Activated CD8-positive, alpha-beta T cell treated with anti-CD3 and anti-CD28 coated beads for 36 hours (primary cell): ENCODE results near the gene SRSF3. TPM values are rescaled to one million over a fixed set of nuclear protein-coding genes. Genes with fewer than 3 reads are reported as not detected.

Source experiments
- ATAC-seq: fragments of 200-7000 bp; cut with Tn5 transposase; one replicate; pipeline ENCODE4 v1.10.0; 2021; ENCODE audit warnings: mild to moderate bottlenecking, moderate library complexity
- CTCF ChIA-PET: fragments of 350-600 bp; sonication (Branson Sonifier 250); formaldehyde crosslinking; loops from one replicate; lab custom pipeline; 2021; ENCODE audit warnings: antibody characterized with exemption; lab: Charles Lee
- POLR2A ChIA-PET: fragments of 350-600 bp; sonication (Branson Sonifier 250); formaldehyde crosslinking; loops from one replicate; lab custom pipeline; 2021; ENCODE audit warnings: antibody characterized with exemption; lab: Charles Lee
- DNase-seq: peaks from one replicate; pipeline ENCODE4 v3.0.0-alpha.2; 2020
- H3K27ac Mint-ChIP-seq: one replicate; pipeline ENCODE4 v1.8.0; 2021; ENCODE audit warnings: mild to moderate bottlenecking, mixed read lengths
- H3K27me3 Mint-ChIP-seq: one replicate; pipeline ENCODE4 v1.8.0; 2021; ENCODE audit warnings: mixed read lengths
- H3K36me3 Mint-ChIP-seq: one replicate; pipeline ENCODE4 v1.8.0; 2021; ENCODE audit warnings: low read depth, mixed read lengths
- H3K4me1 Mint-ChIP-seq: one replicate; pipeline ENCODE4 v1.8.0; 2021; ENCODE audit warnings: low read depth, mixed read lengths
- H3K4me3 Mint-ChIP-seq: one replicate; pipeline ENCODE4 v1.8.0; 2021; ENCODE audit warnings: mild to moderate bottlenecking, moderate library complexity, mixed read lengths
- H3K9me3 Mint-ChIP-seq: one replicate; pipeline ENCODE4 v1.8.0; 2021; ENCODE audit warnings: mixed read lengths
- intact Hi-C: fragments of 100-400 bp; cut with micrococcal nuclease; formaldehyde crosslinking; loops from one replicate; pipeline ENCODE4 v1.10.0; 2022
- total RNA-seq, 2 experiments: library from RNA; stranded (reverse); gene quantifications; one replicate each; pipeline ENCODE4 v1.2.3, GENCODE V29; 2021
- TF ChIP-seq, protein P1 (sequence below): fragments of 200-600 bp; IDR thresholded peaks from one replicate; pipeline ENCODE4 v1.8.0; 2022; ENCODE audit warnings: antibody characterized with exemption, mild to moderate bottlenecking

The SRSF3 gene
- total RNA-seq, 2 experiments from 2014 or later, result 402 to 404 TPM

DNA sequence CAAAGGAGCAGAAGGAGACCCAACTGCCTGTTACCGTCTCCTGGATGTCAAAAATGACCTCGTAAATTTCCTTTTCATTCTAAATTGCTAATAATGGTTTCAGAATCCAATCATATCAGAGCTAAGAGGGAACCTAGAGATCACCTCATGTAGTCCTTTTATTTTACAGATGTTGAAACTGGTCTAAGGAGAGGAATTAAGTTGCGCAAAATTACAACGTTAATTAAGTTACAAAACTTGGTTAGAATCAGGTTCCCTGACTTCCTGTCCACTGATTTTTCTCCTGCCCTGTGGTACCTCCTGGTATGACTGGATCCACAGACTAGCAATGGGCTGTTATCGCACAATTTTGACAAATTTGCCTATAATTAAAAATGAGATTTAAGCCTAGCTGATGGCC lies 37.9 kb upstream of the SRSF3 start:
- no peaks in the 10 kb centered on the region for H3K27me3 Mint-ChIP-seq
- no peak overlapping the region for H3K27ac Mint-ChIP-seq
- ChIA-PET POLR2A (no interaction called here), CTCF (interaction anchor here (1.3 kb wide), 1 partner anchor 17 kb away, joined by 3 read pairs; no protein-coding TSS in a partner anchor)
- no peak for DNase-seq
- H3K4me1 Mint-ChIP-seq, result peaks cover 3% of the 10 kb centered on the region
- ATAC-seq, result no peak
- no peaks in the 10 kb centered on the region for H3K9me3 Mint-ChIP-seq
- intact Hi-C loops, result no loop called here
- TF ChIP-seq, protein P1, sequence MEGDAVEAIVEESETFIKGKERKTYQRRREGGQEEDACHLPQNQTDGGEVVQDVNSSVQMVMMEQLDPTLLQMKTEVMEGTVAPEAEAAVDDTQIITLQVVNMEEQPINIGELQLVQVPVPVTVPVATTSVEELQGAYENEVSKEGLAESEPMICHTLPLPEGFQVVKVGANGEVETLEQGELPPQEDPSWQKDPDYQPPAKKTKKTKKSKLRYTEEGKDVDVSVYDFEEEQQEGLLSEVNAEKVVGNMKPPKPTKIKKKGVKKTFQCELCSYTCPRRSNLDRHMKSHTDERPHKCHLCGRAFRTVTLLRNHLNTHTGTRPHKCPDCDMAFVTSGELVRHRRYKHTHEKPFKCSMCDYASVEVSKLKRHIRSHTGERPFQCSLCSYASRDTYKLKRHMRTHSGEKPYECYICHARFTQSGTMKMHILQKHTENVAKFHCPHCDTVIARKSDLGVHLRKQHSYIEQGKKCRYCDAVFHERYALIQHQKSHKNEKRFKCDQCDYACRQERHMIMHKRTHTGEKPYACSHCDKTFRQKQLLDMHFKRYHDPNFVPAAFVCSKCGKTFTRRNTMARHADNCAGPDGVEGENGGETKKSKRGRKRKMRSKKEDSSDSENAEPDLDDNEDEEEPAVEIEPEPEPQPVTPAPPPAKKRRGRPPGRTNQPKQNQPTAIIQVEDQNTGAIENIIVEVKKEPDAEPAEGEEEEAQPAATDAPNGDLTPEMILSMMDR, result no peak
- no peaks in the 10 kb centered on the region for H3K36me3 Mint-ChIP-seq
- H3K4me3 Mint-ChIP-seq, result no peak overlapping the region

DNA sequence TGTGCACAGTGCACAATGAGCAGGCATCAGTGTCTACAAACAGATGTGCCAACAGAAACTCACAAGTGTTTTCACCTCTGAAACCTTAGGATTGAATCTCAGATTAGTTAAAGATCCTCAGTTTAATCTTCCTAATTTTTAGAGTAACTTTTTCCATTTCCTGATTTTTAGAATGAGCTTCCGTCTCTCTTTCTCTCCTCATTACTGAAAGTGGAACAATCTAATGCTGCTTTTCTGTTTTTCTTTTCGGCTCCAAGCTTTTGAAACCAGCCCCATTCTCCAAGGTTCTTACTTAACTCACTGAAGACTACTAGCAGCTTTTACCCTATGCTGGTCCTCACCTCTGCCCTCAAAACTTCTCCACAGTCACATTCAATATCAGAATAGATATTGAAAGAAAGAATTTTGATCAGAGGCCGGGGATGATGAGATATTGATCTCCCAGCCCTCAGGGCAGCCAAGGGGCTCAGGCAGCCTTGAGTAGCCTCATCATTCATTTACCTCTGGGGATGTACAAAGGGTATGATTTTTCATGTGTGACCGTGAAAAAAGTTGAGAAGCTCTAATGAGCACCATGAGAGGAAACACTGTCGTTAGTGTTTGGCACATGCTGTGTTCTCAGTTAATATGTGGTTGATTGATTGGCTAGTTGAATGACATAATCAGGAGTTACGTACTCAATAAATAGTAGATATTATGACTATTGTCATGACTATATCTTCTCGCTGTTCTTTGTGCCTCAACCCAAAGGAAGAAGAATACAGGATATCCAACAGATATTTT lies 35.0 kb upstream of the SRSF3 start:
- Mint-ChIP-seq H3K27me3 (no peaks in the 10 kb centered on the region), H3K4me1 (peaks cover 3% of the 10 kb centered on the region), H3K36me3 (no peaks in the 10 kb centered on the region), H3K4me3 (no peak overlapping the region), H3K27ac (no peak overlapping the region), H3K9me3 (no peaks in the 10 kb centered on the region)
- TF ChIP-seq, protein P1, result no peak
- ATAC-seq (no peak), DNase-seq (no peak)
- CTCF ChIA-PET, result interaction anchor here (0.6 kb wide), 1 partner anchor 1307 kb away, joined by 3 read pairs; no protein-coding TSS in a partner anchor
- intact Hi-C loops, result no loop called here
- POLR2A ChIA-PET, result no interaction called here

DNA sequence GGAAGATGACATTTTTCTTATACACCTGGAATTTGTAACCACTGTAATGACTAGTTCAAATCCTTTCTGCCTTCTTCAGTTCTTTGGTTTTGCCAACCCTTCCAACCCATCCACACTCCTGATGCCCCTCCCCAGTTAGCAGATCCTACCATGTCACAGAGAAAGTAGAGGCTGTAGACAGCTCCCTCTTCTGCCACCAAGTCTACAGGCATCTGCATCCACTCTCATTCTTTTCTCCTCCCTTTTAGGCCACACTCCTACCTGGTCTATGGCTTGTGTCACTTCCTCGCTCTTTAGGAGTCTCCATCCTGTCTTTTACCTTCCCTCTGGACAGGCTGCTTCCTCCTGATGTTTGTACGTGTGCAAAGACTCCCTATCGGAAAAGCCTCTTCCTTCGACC lies 33.3 kb upstream of the SRSF3 start:
- no peak overlapping the region for H3K27ac Mint-ChIP-seq
- H3K27me3 Mint-ChIP-seq, result no peaks in the 10 kb centered on the region
- CTCF ChIA-PET, result interaction anchor here (0.6 to 1.0 kb wide), 2 partner anchors 17 to 1074 kb away, joined by 3 read pairs; no protein-coding TSS in a partner anchor
- H3K36me3 Mint-ChIP-seq, result no peaks in the 10 kb centered on the region
- TF ChIP-seq, protein P1, result no peak
- intact Hi-C loops, result no loop called here
- H3K9me3 Mint-ChIP-seq, result no peaks in the 10 kb centered on the region
- POLR2A ChIA-PET, result interaction anchor here (0.7 kb wide), 1 partner anchor 13 kb away, joined by 3 read pairs; no protein-coding TSS in a partner anchor
- ATAC-seq (no peak), DNase-seq (no peak)
- peaks cover 3% of the 10 kb centered on the region for H3K4me1 Mint-ChIP-seq
- H3K4me3 Mint-ChIP-seq, result no peak overlapping the region

DNA sequence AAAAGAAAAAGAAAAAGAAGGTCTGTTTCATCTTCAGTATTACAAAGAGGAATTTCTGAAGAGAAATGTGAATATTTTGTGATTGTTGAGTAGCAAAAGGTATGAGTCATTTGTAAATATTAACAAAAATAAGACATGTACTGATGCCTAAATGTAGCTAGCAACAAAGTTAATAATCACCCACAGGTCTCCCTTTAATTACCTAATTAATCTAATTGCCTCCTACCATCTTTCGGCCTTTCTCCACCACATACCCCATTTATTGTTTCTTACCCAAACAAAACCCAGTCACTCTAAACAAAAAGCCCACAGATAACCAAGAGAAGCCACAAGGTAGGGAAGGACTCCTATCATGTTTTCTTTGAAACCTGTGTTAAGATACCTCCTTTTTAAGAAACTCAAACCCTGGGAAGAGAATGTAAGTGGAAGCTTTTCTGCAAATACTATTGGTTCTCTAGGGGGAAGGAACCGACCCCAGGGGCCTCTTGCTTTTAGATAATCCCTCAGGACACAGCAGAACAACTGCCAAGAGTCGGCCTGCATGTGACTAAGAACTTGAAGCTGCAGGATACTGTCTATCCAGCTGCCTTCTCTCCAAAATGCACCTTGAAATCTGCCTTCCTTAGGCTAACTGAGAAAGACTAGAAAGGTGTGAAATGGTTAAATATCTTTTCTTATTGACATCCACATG lies 30.8 kb upstream of the SRSF3 start:
- intact Hi-C loops, result no loop called here
- Mint-ChIP-seq H3K27me3 (no peaks in the 10 kb centered on the region), H3K4me1 (peaks cover 3% of the 10 kb centered on the region), H3K4me3 (no peak overlapping the region), H3K9me3 (no peaks in the 10 kb centered on the region), H3K27ac (no peak overlapping the region), H3K36me3 (no peaks in the 10 kb centered on the region)
- ChIA-PET POLR2A (interaction anchor here (1.0 kb wide), 1 partner anchor 32 kb away, joined by 4 read pairs; no protein-coding TSS in a partner anchor), CTCF (interaction anchor here (1.1 to 1.4 kb wide), 2 partner anchors 15 to 140 kb away, joined by 3 read pairs; no protein-coding TSS in a partner anchor)
- TF ChIP-seq, protein P1, result no peak
- ATAC-seq, result no peak
- DNase-seq, result no peak
